H1 (cell line): Measurements from ENCODE around the gene TNFRSF18. TPM values are rescaled to one million over a fixed set of nuclear protein-coding genes. Genes with fewer than 3 reads are reported as not detected.

Experiments used
- EGR1 ChIP-seq: IDR thresholded peaks from 2 replicates; pipeline ENCODE4 v1.6.1; 2011; ENCODE audit warnings: low read depth, low read length, borderline replicate concordance
- GABPA ChIP-seq: IDR thresholded peaks from 2 replicates; pipeline ENCODE4 v1.6.1; 2011; ENCODE audit warnings: mild to moderate bottlenecking, low read length, moderate library complexity, borderline replicate concordance; ENCODE audit not compliant: insufficient read depth
- polyA plus RNA-seq, 7 experiments: library from polyadenylated mRNA; depleted of rRNA in 3 of 7; stranded (reverse) in 5 of 7; unstranded in 2 of 7; fragments of >200 nt in 5 of 7; fragments of 200-250 nt in 2 of 7; gene quantifications; 1 replicate in 5 of 7; 2 replicates in 1 of 7; 4 replicates in 1 of 7; pipeline versions ENCODE4 v1.2.1 to v1.2.3, GENCODE V29; 2011 to 2013; ENCODE audit warnings: missing spikeins in 2 of 7, mixed read lengths in 2 of 7
- total RNA-seq: library from RNA; stranded (reverse); fragmentation: NEBNext Ultra II Directional; extraction: Animal tissue kit (Norgen Biotek cat#: 25700); gene quantifications from 2 replicates; pipeline ENCODE4 v1.2.1, GENCODE V29; 2021

The TNFRSF18 gene
- total and polyA plus RNA-seq, 2 of the 8 experiments (the other 6 are each of a cell fraction or from before 2014, with no cell fraction given), result 1.5 to 2.5 TPM

DNA sequence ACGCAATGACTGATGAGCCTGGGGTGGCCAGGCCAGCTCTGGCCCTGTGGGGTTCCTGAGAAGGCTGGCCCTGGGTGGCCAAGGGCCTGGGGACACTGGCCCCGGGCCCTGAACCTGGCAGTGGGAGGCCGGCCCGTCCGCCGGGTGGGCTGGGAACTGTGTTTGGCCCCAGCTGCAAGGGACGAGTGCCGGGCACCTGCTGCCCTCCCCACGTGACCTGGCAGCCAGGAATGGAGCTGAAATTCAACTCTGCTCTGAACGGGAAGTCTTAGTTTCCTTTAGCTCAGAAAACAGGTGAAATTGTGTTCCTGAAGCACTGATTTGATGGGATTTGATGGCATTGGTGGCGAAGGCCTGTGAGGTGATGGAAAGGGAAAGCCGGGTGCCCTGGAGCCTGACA, 40.9 kb downstream of the TNFRSF18 start (continued):
- TF ChIP-seq EGR1 (no peak), GABPA (no peak)
- TF ChIP-seq, all 59 proteins: peak for 0
